ENCODE results near the gene PRKAR2B. TPM values are rescaled to one million over a fixed set of nuclear protein-coding genes. Genes with fewer than 3 reads are reported as not detected.

The PRKAR2B gene
- total and polyA plus RNA-seq, 4 donors, result 0.88 to 41.8 (median 1.6) TPM

GRCh38 chr7:107065929-107066247 is 21.4 kb downstream of the PRKAR2B start (continued):
- TF ChIP-seq RAD21 (IDR thresholded peaks at IDR 0.05), result no peak
- no peak for TF ChIP-seq TAF1 (conservative IDR thresholded peaks at IDR 0.05)
- no peak for TF ChIP-seq FOXA1 (IDR thresholded peaks at IDR 0.05)
- TF ChIP-seq SP1 (IDR thresholded peaks at IDR 0.05), result no peak

GRCh38 chr7:107068156-107068555 is 23.7 kb downstream of the PRKAR2B start:
- no peak for DNase-seq (ENCODE audit: low spot score)
- Histone ChIP-seq H3K9ac (ENCODE audit: low read depth in 1 of 2, low read length in 2 of 2) (no peak overlapping the region), H3K27me3 (ENCODE audit: control insufficient read depth in 4 of 4, insufficient read depth in 4 of 4, low read length in 3 of 4) (peaks cover 0 to 3% (median 0%) of the 10 kb centered on the region in 4 donors), H3K4me1 (ENCODE audit: control insufficient read depth in 4 of 4, insufficient read depth in 4 of 4, low read length in 3 of 4) (peaks cover 0 to 2% (median 0%) of the 10 kb centered on the region in 4 donors), H3K9me3 (ENCODE audit: control insufficient read depth in 4 of 4, low read length in 3 of 4) (no peaks in the 10 kb centered on the region), H3K27ac (ENCODE audit: low read depth in 1 of 2, low read length in 2 of 2) (no peak overlapping the region), H3K4me3 (ENCODE audit: low read depth in 1 of 3, low read length in 3 of 3) (no peak overlapping the region), H3K36me3 (ENCODE audit: control insufficient read depth in 4 of 4, insufficient read depth in 3 of 4, low read depth in 1 of 4, low read length in 3 of 4) (no peaks in the 10 kb centered on the region)
- 78% methylated on average over 3 of the region's 3 CpGs for WGBS
- no peak for TF ChIP-seq EGR1 (IDR thresholded peaks at IDR 0.05; ENCODE audit: low read depth in 2 of 2)
- TF ChIP-seq CTCF (IDR thresholded peaks at IDR 0.05; ENCODE audit: low read depth, low read length, missing input control), result no peak
- TF ChIP-seq HNF4G (IDR thresholded peaks at IDR 0.05), result no peak
- TF ChIP-seq SP1 (IDR thresholded peaks at IDR 0.05), result no peak
- no peak for TF ChIP-seq NR2F2 (IDR thresholded peaks at IDR 0.05)
- TF ChIP-seq GABPA (IDR thresholded peaks at IDR 0.05 in 1 of 2, conservative IDR thresholded peaks at IDR 0.05 in 1 of 2), result no peak
- TF ChIP-seq RAD21 (IDR thresholded peaks at IDR 0.05), result no peak

- TF ChIP-seq JUND (IDR thresholded peaks at IDR 0.05) (no peak), EGR1 (IDR thresholded peaks at IDR 0.05; ENCODE audit: low read depth in 2 of 2) (no peak), YY1 (IDR thresholded peaks at IDR 0.05) (no peak), CTCF (IDR thresholded peaks at IDR 0.05; ENCODE audit: low read depth, low read length, missing input control) (no peak), ZBTB33 (IDR thresholded peaks at IDR 0.05) (no peak), SP1 (IDR thresholded peaks at IDR 0.05) (no peak), HNF4G (IDR thresholded peaks at IDR 0.05) (no peak), FOXA2 (IDR thresholded peaks at IDR 0.05) (no peak), GABPA (IDR thresholded peaks at IDR 0.05 in 1 of 2, conservative IDR thresholded peaks at IDR 0.05 in 1 of 2) (no peak), ATF3 (IDR thresholded peaks at IDR 0.05) (no peak), FOXA1 (IDR thresholded peaks at IDR 0.05) (no peak), MAX (IDR thresholded peaks at IDR 0.05) (no peak), RAD21 (IDR thresholded peaks at IDR 0.05) (no peak)
- Histone ChIP-seq H3K4me3 (ENCODE audit: low read depth in 1 of 3, low read length in 3 of 3) (no peak overlapping the region), H3K4me1 (ENCODE audit: control insufficient read depth in 4 of 4, insufficient read depth in 4 of 4, low read length in 3 of 4) (peaks cover 0 to 2% (median 0%) of the 10 kb centered on the region in 4 donors), H3K27ac (ENCODE audit: low read depth in 1 of 2, low read length in 2 of 2) (no peak overlapping the region), H3K9ac (ENCODE audit: low read depth in 1 of 2, low read length in 2 of 2) (no peak overlapping the region), H3K9me3 (ENCODE audit: control insufficient read depth in 4 of 4, low read length in 3 of 4) (no peaks in the 10 kb centered on the region), H3K27me3 (ENCODE audit: control insufficient read depth in 4 of 4, insufficient read depth in 4 of 4, low read length in 3 of 4) (peaks cover 0 to 3% (median 0%) of the 10 kb centered on the region in 4 donors), H3K36me3 (ENCODE audit: control insufficient read depth in 4 of 4, insufficient read depth in 3 of 4, low read depth in 1 of 4, low read length in 3 of 4) (no peaks in the 10 kb centered on the region)
- DNase-seq (ENCODE audit: low spot score), result no peak
- WGBS, result 84% methylated on average over 4 of the region's 4 CpGs
These were observed 25.0 kb downstream of the PRKAR2B start for GRCh38 chr7:107069457-107069856.
